ENCODE results near the gene BUB3.

BUB3 gene

GRCh38 chr10:123136221-123136805, 17.9 kb upstream of the BUB3 start:
- no peak for TF ChIP-seq CTCF (IDR thresholded peaks at IDR 0.05; ENCODE audit: control insufficient read depth, insufficient read depth, low read depth, low read length, missing control alignments)
- DNase-seq (ENCODE audit: low read depth): no peak
- no peak overlapping the region for H3K4me3 ChIP-seq (ENCODE audit: control insufficient read depth, low read depth, low read length)

GRCh38 chr10:123136806-123137642, 17.2 kb upstream of the BUB3 start:
- no peak for DNase-seq (ENCODE audit: low read depth)
- TF ChIP-seq CTCF (IDR thresholded peaks at IDR 0.05; ENCODE audit: control insufficient read depth, insufficient read depth, low read depth, low read length, missing control alignments): no peak
- H3K4me3 ChIP-seq (ENCODE audit: control insufficient read depth, low read depth, low read length): no peak overlapping the region

- H3K4me3 ChIP-seq (ENCODE audit: control insufficient read depth, low read depth, low read length): no peak overlapping the region
- DNase-seq (ENCODE audit: low read depth): no peak
- no peak for TF ChIP-seq CTCF (IDR thresholded peaks at IDR 0.05; ENCODE audit: control insufficient read depth, insufficient read depth, low read depth, low read length, missing control alignments)
Observed at GRCh38 chr10:123139165-123139520, 15.1 kb upstream of the BUB3 start.

- no peak overlapping the region for H3K4me3 ChIP-seq (ENCODE audit: control insufficient read depth, low read depth, low read length)
- no peak for DNase-seq (ENCODE audit: low read depth)
- no peak for TF ChIP-seq CTCF (IDR thresholded peaks at IDR 0.05; ENCODE audit: control insufficient read depth, insufficient read depth, low read depth, low read length, missing control alignments)
Observed at GRCh38 chr10:123139521-123140163, 14.6 kb upstream of the BUB3 start.

- TF ChIP-seq CTCF (IDR thresholded peaks at IDR 0.05; ENCODE audit: control insufficient read depth, insufficient read depth, low read depth, low read length, missing control alignments): no peak
- no peak for DNase-seq (ENCODE audit: low read depth)
- no peak overlapping the region for H3K4me3 ChIP-seq (ENCODE audit: control insufficient read depth, low read depth, low read length)
Observed at GRCh38 chr10:123140164-123140982, 13.8 kb upstream of the BUB3 start.

- no peak for TF ChIP-seq CTCF (IDR thresholded peaks at IDR 0.05; ENCODE audit: control insufficient read depth, insufficient read depth, low read depth, low read length, missing control alignments)
- H3K4me3 ChIP-seq (ENCODE audit: control insufficient read depth, low read depth, low read length): no peak overlapping the region
- DNase-seq (ENCODE audit: low read depth): no peak
Observed at GRCh38 chr10:123140983-123141390, 13.2 kb upstream of the BUB3 start.

Measured in AG09309 (cell line).